NT2/D1 (cell line): ENCODE results near the gene HRK.

Source experiments
- YY1 ChIP-seq: IDR thresholded peaks from 2 replicates; pipeline ENCODE4 v1.6.1; 2011; ENCODE audit not compliant: insufficient read length, insufficient read depth
- ZNF274 ChIP-seq: IDR thresholded peaks from 2 replicates; pipeline ENCODE4 v1.6.1; 2011; ENCODE audit warnings: mild to moderate bottlenecking, low read depth, low read length

DNA sequence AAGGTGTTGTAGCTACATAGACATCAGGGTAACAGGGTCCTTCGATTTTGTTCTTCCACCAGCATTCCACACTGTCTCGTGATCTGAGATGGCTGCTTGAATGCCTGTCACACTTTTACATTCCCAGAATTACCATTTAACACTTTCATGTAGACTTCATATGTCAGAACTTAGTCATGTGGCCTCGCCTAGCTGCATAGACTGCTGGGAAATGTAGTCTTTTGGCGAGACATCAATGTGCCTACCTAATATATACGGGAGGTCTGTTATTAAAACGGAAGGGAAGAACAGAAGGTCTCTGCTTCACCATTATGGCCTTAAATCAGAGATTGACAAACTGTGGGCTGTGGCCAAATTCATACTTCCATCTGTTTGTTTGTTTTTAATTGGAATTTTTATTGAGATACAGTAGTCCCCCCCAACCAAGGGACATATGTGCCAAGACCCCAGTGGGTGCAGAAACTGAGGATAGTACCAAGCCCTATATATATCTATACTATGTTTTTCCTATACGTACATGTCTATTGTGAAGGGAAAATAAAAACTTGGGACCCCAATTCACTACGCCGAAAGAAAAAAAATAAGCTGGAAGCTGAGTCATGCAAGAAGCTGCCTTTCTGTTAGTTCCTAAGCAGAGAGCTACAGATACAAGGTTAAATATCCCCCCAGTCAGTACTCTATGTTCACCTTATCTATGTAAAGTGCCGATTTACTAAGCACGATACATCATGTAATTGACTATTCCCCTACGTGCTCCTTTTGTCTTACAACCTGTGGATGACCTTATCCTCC lies 11.3 kb upstream of the HRK start:
- TF ChIP-seq YY1, result no peak
- no peak for TF ChIP-seq ZNF274
